D721Med (cell line): Measurements from ENCODE around the gene STK38.

Experiments
- DNase-seq: peaks from one replicate; pipeline ENCODE4 v3.0.0; 2011; ENCODE audit warnings: low spot score; ENCODE audit not compliant: insufficient read length
- FAIRE-seq: peaks from 2 replicates; lab custom pipeline; 2011; peaks lifted over from hg19 to GRCh38; lab: Jason Lieb, UNC
- CTCF ChIP-seq: IDR thresholded peaks from 2 replicates; pipeline ENCODE4 v1.5.1; 2012; ENCODE audit warnings: mild to moderate bottlenecking, control low read depth; ENCODE audit not compliant: insufficient read depth; ENCODE audit errors: missing control alignments

STK38 gene

GRCh38 chr6:36536873-36537547 is 10.3 kb downstream of the STK38 start:
- no peak for TF ChIP-seq CTCF
- FAIRE-seq (no peak), DNase-seq (no peak)

- no peak for TF ChIP-seq CTCF
- FAIRE-seq: no peak
Measured at GRCh38 chr6:36533321-36533720, 14.0 kb downstream of the STK38 start.

GRCh38 chr6:36526066-36526465 is 21.2 kb downstream of the STK38 start:
- DNase-seq (no peak), FAIRE-seq (no peak)
- no peak for TF ChIP-seq CTCF

More at GRCh38 chr6:36533321-36533720, 14.0 kb downstream of the STK38 start:
- DNase-seq: no peak

- DNase-seq (no peak), FAIRE-seq (no peak)
- TF ChIP-seq CTCF: no peak
Measured at GRCh38 chr6:36525346-36525745, 21.9 kb downstream of the STK38 start.

DNA sequence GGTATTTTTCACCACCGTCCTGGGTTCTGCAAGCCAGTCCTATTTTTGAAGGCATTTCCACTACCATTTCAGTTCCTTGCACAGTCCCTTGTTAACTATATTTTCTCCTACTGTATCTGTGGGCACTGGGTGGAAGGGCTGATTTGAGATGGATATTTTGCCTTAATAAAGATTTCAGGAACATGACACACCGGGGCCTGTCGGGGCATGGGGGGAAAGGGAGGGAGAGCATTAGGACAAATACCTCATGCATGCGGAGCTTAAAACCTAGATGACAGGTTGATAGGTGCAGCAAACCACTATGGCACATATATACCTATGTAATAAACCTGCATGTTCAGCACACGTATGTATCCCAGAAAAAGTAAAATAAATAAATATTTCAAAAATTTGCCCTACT is 22.4 kb downstream of the STK38 start:
- DNase-seq (no peak), FAIRE-seq (no peak)
- no peak for TF ChIP-seq CTCF

- TF ChIP-seq CTCF: no peak
- no peak for DNase-seq
- no peak for FAIRE-seq
Measured at GRCh38 chr6:36523936-36524499, 23.3 kb downstream of the STK38 start.

DNA sequence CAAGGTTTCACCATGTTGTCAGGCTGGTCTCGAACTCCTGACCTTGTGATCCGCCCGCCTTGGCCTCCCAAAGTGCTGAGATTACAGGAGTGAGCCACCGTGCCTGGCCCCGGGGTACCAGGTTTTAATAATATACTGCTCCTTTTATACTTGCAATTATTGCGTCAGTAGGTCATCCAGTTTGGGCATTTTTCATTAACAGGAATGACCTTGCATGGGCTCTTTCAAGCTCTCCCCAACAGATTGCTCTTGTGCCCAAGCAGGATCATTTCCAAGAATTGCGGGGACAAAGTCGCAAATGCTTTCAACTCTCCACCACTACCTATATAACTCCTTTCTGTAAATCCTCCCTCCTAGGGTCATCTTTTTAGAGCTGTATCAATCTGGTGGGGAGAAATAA is 23.8 kb downstream of the STK38 start:
- no peak for FAIRE-seq
- no peak for TF ChIP-seq CTCF
- no peak for DNase-seq
